Measurements from ENCODE around the gene CRYGC.
"Not testable (repeated sequence)": the region's sequence is repeated elsewhere in the genome, so short reads cannot be mapped to it uniquely, and the experiment has no call there.

Gene CRYGC

GRCh38 chr2:208136716-208137094 is 7.1 kb upstream of the CRYGC start:
- no peak for DNase-seq (ENCODE audit: low spot score)

- DNase-seq (ENCODE audit: low spot score): no peak
Observed at GRCh38 chr2:208135794-208136715, 6.4 kb upstream of the CRYGC start.

GRCh38 chr2:208134928-208135586 is 5.4 kb upstream of the CRYGC start:
- no peak for DNase-seq (ENCODE audit: low spot score)

GRCh38 chr2:208130712-208131110 is 1.1 kb upstream of the CRYGC start:
- no peak for DNase-seq (ENCODE audit: low spot score)

GRCh38 chr2:208128136-208128535 is 1.5 kb downstream of the CRYGC start:
- no peak for DNase-seq (ENCODE audit: low spot score)

- DNase-seq (ENCODE audit: low spot score): no peak
Observed at GRCh38 chr2:208127090-208127489, 2.5 kb downstream of the CRYGC start.

- no peak for DNase-seq (ENCODE audit: low spot score)
Observed at GRCh38 chr2:208125251-208125650, 4.4 kb downstream of the CRYGC start.

GRCh38 chr2:208124013-208124715 is 5.5 kb downstream of the CRYGC start, which contains the start of gene CRYGD:
Gene CRYGD (minus strand): TSS chr2:208124524. CDS start chr2:208124473, 51 bp downstream.
- DNase-seq (ENCODE audit: low spot score): not testable (repeated sequence)

GRCh38 chr2:208122248-208122647 is 7.4 kb downstream of the CRYGC start:
- no peak for DNase-seq (ENCODE audit: low spot score)

- DNase-seq (ENCODE audit: low spot score): no peak
Observed at GRCh38 chr2:208118918-208119317, 10.7 kb downstream of the CRYGC start.

- not testable (repeated sequence) for DNase-seq (ENCODE audit: low spot score)
Observed at GRCh38 chr2:208117390-208117789, 12.2 kb downstream of the CRYGC start.

- no peak for DNase-seq (ENCODE audit: low spot score)
Observed at GRCh38 chr2:208112969-208113368, 16.7 kb downstream of the CRYGC start.

GRCh38 chr2:208112273-208112745 is 17.3 kb downstream of the CRYGC start:
- not testable (repeated sequence) for DNase-seq (ENCODE audit: low spot score)

- no peak for DNase-seq (ENCODE audit: low spot score)
Observed at GRCh38 chr2:208103616-208104015, 26.0 kb downstream of the CRYGC start.

- peak; percentile 65 for DNase-seq (ENCODE audit: low spot score)
Observed at GRCh38 chr2:208101716-208102631, 27.7 kb downstream of the CRYGC start.

GRCh38 chr2:208099682-208100470 is 29.8 kb downstream of the CRYGC start:
- no peak for DNase-seq (ENCODE audit: low spot score)

- DNase-seq (ENCODE audit: low spot score): not testable (repeated sequence)
Observed at GRCh38 chr2:208098701-208099100, 30.9 kb downstream of the CRYGC start.

- DNase-seq (ENCODE audit: low spot score): no peak
Observed at GRCh38 chr2:208098267-208098666, 31.4 kb downstream of the CRYGC start.

- no peak for DNase-seq (ENCODE audit: low spot score)
Observed at GRCh38 chr2:208097801-208098200, 31.8 kb downstream of the CRYGC start.

GRCh38 chr2:208097313-208097712 is 32.3 kb downstream of the CRYGC start:
- DNase-seq (ENCODE audit: low spot score): no peak
